Endometrial microvascular endothelial cells (primary cell): ENCODE measurements around the gene GLDC. TPM values are rescaled to one million over a fixed set of nuclear protein-coding genes. Genes with fewer than 3 reads are reported as not detected.

Experiments used
- in situ Hi-C: cut with HindIII; loops from 2 replicates; pipeline ENCODE4 v1.10.0; 2017; ENCODE audit warnings: low sequenced_read_pairs, low pct_unique_long_range_greater_than_20kb; ENCODE audit errors: inconsistent ontology term
- total RNA-seq: library from RNA; depleted of rRNA; stranded (reverse); fragments of >200 nt; gene quantifications from one replicate; pipeline ENCODE4 v1.2.3, GENCODE V29; 2015; ENCODE audit errors: inconsistent ontology term

Gene GLDC
- total RNA-seq, 1 donor from 2014 or later = 1.0 TPM

DNA sequence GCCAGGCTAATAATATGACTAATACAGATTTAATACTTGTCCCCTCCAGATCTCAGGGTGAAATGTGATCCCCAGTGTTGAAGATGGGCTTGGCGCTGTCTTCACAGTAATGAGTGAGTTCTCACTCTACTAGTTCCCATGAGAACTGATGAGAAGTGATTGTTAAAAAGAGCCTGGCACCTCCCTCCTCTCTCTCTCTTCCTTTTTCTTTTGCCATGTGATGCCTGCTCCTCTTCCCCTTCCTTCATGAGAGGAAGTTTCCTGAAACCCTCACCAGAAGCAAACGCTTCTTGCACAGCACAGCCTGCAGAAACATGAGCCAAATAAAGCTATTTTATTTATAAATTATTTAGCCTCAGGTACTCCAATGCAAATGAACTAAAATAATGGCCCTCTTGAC is 55.2 kb downstream of the GLDC start:
- in situ Hi-C loops = loop anchor here (25.0 kb wide), 1 partner anchor 228 kb away; no protein-coding TSS in a partner anchor

DNA sequence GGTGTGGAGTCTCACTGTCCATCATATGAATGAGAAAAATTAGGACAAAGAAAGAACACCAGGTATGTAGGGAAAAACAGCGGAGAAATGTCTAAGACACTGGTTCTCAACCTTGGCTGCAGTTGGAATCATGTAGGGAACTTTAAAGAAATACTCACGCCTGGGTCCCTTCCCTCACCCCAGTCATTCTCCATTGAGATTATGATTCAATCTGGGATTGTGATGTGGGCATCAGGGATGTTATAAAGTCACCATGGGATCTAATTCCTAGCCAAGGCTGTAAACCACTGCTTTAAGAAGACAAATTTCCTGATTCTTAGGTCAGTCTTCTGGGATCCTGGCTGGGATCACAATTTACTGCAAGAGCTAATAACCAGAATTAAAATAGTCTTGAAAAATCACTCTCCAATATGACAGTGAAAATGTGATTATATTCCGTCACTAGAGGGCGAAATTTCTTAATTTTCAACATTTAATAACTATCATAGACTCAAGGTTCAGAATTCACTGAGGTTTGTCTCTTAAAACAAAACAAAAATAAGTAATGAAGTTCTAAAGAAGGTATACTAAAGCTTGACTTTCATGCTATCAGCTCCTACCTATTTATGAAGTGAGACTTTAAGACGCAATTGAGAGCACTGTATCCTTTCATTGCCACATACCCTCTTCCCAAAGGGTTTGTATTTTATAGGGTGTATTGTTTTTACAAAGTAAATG is 60.5 kb downstream of the GLDC start:
- in situ Hi-C loops = loop anchor here (10.0 to 25.0 kb wide), 2 partner anchors 150 to 223 kb away; no protein-coding TSS in a partner anchor

DNA sequence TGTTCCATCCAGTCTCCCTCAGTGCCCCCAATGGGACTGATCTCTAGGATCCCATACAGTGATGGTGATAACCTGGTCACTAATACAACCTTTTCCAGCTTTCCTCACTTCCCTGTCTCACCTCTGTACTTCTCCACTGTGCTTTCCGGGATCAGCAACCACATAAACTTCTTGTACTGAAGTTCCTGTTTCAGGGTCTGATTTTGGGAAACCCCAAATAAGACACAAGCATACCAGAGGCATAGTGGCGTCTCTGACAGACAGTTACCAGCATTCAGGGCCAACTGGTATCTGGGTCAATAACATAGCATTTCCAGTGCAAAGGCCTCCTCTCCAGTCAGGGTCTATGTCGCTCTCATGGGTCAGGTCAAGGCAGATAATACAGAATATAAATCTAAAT is 64.3 kb downstream of the GLDC start:
- in situ Hi-C loops = loop anchor here (10.0 to 25.0 kb wide), 2 partner anchors 146 to 219 kb away; no protein-coding TSS in a partner anchor

DNA sequence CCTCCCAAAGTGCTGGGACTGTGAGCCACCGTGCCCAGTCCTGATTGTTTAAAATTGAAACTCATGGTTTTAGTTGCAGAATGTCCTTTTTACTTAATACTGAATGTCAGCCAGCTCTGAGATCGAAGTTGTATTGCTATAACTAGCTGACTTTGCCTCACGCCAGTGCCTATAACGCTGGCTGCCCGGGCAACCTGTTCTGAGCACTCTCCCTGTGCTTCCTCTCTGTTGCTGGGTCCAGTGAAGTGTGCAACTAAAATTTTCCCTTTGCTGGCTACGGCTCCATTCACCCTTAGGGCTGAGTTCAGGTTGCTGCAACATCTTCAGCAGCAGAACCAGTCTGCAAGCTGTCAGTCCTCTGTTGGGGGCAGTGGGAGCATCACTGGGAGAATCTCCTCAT is 65.9 kb downstream of the GLDC start:
- in situ Hi-C loops = loop anchor here (10.0 to 25.0 kb wide), 2 partner anchors 145 to 217 kb away; no protein-coding TSS in a partner anchor

DNA sequence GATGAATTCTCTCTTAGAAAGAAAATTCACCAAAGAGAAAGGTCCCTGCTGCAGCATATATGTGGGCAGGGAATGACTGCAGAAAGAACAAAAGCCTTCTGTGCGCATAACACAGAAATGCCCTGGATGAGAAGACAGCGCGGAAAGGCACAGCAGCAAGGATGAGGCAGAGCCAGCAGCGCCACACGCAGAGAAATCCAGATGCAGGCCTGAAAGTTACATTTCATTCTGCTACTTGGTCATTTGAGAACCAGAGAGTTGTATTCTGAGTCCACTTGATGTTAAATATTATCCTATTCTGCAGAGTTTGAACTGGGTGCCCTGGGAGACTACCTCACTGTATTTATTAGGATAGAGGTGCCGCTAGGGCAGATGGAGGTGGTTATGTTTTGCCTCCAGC is 68.5 kb downstream of the GLDC start:
- in situ Hi-C loops = loop anchor here (25.0 kb wide), 1 partner anchor 215 kb away; no protein-coding TSS in a partner anchor

DNA sequence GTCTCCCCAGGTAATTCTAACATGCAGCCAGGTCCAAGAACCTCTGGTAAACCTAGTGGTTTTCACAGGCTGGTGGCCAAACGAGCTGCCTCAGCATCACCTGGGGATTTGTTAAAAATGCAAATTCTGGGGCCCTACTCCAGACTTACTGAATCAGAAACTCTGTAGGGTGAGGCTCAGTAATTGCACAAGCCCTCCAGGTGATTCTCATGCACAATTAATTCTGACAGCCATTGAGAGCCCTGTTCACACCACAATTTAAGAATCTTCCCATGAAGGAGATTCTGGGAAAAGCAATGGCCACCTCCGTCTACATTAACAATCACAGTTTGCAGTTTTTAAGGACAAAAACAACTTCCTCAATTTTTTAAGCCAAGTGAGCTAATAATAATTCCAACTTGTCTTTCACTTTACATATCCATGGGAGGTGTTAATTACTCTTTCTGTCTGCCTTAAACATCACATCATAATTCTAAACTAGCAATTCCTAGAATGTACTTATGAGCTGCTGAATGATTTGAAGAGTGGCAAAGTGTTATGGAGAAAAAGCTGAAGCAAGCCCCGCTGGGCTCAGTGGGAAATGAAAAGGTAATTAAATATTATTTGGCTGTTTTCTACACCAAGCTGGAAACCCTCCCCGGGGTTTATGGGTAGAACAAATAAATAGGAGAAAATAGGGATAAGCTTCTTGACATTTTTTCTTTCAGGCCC is 70.0 kb downstream of the GLDC start:
- in situ Hi-C loops = loop anchor here (25.0 kb wide), 1 partner anchor 213 kb away; no protein-coding TSS in a partner anchor

DNA sequence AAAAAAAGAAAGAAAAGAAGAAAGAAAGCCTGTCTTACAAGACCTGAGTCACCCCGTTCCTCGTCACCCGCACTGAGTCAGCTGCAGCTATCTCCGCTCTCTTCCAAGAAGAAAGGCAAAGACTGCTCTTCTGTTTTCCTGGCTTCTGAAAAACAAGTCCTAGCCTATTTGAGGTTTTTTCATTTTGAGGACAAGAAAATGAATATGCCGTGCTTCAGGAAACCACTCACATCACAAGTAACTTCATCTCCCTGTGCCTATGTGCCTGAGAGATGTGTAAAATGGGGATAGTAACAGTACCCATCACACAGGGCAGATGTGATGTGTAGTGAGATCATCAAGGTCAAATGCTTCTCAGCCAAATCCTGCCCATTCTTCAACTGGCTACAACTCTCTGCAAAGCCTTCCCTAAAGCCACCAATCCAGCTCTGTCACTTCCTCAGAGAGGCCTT is 78.4 kb downstream of the GLDC start:
- in situ Hi-C loops = no loop called here

DNA sequence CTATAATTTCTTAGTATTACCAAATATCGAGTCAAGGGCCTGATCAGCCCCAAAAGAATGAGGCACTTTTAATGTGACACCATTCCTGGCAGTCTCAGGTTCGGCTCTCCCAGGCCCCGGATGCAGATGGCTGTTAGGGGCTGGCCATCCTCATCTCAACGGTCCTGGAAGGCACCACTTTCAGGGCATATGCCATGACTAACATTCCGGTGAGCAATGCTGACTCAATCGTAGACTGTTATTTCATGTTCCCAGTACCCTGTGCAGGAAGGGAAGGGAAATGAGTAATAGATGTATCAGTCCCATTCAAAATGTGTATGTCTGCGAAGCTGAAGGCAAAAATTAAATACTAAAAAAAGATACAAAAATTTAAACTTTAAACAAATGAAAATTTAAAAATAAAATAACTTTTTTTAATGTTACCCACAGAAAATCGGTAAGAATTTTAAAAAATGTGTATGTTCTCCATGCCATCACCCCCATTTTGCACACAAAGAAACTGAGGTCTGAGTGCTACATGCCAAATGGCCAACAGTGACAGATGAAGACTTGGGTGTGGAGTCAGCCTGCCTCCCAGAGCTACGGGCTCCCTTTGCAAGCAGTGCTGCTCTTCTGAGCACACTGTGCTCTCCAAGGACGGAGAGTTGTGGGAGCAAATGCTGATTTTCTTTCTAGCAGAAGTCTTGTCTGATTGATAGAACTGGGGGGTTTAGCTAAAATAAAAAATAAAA is 79.0 kb downstream of the GLDC start:
- in situ Hi-C loops = no loop called here

DNA sequence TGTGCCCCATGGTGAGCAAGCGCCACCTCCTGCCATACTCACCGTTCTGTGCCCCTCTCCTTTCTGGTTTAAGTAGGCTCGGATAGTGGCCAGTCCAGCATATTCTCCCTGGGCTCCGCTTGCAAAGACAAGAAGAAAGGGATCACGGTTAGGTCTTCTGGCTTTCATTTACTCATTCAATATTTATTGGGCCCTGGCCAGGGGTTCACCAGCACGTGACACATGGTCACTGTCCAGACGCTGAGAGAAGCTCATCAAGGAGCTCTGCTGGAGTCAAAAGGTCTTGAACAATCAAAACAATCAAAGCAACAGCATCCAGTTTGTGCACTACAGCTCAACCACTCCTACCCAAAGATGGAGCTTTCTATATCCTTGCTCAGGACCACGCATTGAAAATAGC is 80.2 kb downstream of the GLDC start:
- in situ Hi-C loops = no loop called here

DNA sequence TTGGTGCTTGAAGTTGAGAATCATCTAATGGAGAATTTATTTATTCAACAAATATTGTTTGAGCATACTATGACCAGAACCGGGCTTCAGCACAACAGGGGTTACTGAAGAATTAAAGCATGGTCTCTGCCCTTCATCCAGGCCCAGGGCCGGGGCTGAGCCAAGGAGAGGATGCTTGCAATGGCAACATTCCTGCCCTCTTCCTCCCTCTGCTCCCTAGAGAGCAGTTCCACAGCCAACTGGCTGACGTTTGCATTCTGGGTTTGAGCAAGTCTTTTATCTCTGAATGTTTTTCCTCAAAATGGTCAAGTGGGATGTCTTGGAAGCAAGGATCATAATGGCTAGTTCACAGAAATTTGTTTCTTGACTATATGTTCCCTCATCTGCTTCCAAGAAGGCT is 80.7 kb downstream of the GLDC start:
- in situ Hi-C loops = no loop called here

DNA sequence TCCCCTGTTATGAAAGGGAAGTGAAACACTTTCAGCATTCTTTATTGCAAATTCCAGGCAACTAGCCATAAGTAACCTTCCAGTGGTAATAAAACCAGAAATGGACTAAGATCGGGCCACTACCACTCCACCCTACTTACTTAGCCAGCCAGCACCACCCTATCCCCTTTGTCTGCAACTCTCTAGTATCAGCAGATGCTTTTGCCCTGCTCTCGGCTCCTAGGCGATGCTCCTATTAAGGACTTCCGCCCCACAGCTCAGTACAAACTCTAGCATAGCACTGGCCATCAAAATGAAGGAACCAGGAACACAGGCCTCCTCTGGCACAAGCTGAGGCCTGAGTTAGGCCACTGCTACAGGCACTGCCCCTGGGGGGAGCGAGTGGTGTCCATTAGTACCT is 81.2 kb downstream of the GLDC start:
- in situ Hi-C loops = no loop called here

DNA sequence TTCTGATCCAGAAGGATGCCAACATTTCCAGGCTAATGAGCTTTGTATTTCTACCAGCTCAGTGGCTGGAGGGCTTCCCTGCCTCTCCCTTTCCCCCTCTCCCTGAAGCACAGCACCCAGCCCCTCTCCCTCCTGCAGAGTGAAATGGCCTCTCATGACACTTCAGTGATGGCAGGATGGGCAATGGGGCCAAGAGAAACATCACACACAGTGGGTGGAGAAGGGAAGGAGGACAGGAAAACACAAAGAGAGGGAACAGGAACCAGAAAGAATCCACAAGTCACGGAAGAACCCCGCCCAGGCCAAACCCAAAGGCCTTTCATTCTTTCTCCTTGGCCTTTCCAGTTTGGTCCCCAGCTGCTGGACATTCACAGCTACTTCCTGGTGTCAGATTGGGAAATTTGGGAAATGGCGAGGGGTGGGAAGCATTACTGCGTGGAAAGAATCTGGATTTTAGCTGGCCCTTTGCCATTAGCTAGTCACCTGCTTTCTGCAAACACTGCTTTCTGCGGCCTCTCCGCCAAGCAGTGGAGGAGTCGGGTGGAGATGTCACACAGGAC is 82.6 kb downstream of the GLDC start:
- in situ Hi-C loops = no loop called here

DNA sequence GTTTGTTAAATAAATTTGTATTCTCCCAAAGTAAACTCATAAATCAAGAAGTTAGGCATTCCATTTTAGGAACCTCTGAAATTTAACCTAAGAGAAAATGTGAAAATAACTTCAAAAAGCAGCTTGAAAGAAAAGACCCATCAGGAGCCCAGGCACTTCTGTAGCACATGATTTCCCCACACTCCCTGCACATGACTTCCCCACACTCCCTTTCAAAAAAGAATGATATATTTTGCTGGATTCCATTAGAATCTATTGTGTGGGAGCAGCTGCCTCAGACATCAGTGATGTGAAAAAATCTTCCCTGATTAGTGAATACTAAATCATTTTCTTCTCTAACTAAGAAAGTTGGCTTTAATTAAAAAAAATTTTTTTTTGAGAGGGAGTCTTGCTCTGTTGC is 83.3 kb downstream of the GLDC start:
- in situ Hi-C loops = no loop called here

DNA sequence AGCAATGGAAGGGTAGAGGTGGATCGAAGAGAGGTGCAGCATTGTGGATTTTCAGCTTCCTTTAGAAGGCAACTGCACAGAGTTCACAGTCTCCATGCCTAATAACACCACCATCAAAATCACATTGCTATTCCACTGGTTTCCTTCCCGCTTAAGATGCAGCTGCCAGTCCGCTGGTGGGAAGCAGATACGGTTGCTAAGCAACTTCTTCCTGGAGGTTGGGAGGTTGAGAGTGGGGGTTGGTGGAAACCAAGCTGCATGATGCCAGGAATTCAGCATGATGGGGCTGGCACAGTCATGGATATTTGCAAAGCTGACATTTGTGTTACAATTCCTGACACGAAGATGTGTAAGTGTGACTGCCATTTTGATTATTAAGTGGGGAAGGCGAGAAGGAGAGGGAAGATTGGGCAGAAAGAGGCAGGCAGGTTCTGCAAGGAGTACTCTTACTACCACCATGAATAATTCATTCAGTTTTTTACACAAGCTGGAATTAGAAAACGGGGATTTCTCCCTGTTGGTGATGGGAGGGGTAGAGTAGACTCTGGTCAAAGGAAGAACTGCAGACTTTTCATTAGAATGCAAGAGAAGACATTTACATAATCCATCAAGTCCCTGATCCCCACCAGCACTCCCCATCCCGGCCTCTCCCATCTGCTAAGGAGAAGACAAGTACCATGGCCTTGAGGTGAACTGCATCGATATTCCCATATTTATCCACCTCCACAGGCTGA is 87.5 kb downstream of the GLDC start:
- in situ Hi-C loops = no loop called here

DNA sequence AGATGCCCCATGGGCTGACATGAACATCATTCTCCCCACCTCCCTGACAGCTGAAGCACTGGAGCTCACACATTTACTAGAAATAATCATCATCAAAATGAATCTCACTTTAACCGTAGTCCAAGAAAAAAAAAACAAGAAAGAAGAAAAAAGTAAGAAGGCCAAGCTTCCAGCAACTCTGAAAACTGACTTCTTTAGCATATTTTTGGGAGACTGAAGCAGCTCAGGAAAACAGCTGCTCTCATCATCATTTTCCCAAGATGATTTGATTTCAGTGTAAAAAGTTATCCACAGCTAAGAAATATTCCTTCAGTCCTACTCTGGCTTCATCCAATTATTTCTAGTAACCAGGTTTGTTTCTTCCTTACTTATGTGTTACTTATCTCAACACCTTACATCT is 91.7 kb downstream of the GLDC start:
- in situ Hi-C loops = no loop called here

DNA sequence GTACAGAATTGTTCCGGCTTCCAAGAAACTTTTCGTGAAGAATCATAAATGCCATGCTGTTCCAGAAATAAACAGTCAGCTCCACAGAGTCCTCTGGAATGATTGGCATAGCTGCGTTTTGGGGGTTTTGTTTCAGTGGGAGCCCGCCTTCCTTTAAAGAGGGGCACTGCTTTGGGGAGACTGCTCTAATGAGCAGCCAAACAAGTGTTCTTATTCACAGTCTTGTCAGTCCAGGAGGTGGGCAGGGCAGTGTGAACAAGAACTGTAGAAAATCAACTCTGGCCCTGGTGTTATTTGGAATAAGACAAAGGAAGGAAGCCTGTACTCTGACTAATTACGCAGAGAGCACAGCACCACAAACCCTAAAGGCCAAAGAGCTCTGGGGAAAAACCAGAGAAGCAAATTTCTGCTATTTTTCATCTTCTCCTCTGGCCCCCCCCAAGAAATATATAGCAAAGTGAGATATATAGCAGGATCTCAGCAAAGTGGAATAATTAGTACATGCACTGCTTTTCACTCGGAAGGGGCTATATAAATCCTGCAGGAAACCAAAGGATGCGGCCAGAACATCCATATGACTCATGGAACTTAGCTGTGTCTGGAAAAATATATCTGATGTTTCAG is 92.9 kb downstream of the GLDC start:
- in situ Hi-C loops = no loop called here

DNA sequence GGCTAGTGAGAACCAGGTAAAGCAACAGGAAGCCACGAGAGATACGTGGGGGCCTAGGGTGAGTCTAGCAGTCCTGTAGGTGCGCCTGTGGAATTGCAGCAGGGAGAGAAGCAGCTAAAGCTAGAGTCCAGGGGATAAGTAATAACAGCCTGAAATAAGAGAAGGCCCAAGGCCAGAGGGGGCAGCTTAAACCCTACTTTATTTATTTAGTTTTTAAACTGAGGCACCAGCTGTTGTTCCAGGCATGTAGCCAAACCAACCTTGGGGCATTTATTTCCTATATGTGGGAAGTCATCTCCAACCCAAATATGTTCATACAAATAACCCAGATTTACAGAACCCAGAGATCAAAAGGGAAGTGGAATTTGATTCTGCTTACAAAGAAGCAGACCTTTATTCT is 93.5 kb downstream of the GLDC start:
- in situ Hi-C loops = no loop called here

DNA sequence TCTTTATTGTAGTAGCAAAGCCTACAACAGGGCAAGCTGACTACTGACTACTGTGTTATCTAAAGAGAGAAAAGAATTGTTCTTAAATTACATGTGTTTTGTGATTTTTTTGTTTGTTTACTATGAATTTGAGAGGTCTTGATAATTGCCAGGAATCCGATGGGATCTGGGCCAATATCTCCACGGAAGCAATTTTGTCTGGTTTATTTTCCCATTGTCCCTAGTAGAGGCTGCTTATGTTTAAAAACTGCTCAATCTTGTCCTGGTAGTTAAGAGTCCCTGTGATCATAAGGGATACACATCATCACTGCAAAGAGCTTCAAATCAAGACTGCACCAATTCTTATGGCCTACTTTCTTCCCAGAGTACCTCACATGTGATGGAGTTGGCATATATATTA is 94.4 kb downstream of the GLDC start:
- in situ Hi-C loops = no loop called here
